Testis (tissue), 2 donors: ENCODE data around the gene ARF4.

Experiments used
- POLR2A ChIP-seq: fragments of 450-650 bp; IDR thresholded peaks from one replicate; pipeline ENCODE4 v1.6.1; 2017; ENCODE audit warnings: antibody characterized with exemption, mild to moderate bottlenecking, moderate library complexity
- TF ChIP-seq, protein P1 (sequence below), 3 experiments: fragments of 450-650 bp in 2 of 3; fragments of 200-600 bp in 1 of 3; sonication (generic) in 1 of 3; IDR thresholded peaks; one replicate each; pipeline ENCODE4 v1.5.1; 2016 to 2019; ENCODE audit warnings: antibody characterized with exemption in 3 of 3, mild to moderate bottlenecking in 2 of 3, moderate library complexity in 1 of 3

DNA sequence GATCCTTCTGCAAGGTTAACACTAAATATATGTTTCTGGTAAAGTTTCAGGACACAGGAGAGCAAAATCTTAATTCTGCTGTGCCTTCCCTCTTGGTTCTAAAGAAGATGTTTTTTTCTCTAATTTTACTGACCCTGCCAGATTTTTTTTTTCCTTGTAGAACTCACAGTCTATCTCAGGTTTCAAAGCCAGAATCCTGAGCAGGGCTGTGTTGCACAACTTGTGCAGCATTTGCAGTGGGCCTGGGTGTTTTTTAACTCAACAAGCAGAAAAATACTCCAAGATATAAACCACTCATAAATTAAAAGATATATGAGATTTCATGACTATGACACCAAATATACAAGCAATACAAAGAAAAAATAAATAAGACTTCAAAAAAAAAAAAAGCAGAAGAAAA lies 40.2 kb upstream of the ARF4 start:
- TF ChIP-seq, protein P1, sequence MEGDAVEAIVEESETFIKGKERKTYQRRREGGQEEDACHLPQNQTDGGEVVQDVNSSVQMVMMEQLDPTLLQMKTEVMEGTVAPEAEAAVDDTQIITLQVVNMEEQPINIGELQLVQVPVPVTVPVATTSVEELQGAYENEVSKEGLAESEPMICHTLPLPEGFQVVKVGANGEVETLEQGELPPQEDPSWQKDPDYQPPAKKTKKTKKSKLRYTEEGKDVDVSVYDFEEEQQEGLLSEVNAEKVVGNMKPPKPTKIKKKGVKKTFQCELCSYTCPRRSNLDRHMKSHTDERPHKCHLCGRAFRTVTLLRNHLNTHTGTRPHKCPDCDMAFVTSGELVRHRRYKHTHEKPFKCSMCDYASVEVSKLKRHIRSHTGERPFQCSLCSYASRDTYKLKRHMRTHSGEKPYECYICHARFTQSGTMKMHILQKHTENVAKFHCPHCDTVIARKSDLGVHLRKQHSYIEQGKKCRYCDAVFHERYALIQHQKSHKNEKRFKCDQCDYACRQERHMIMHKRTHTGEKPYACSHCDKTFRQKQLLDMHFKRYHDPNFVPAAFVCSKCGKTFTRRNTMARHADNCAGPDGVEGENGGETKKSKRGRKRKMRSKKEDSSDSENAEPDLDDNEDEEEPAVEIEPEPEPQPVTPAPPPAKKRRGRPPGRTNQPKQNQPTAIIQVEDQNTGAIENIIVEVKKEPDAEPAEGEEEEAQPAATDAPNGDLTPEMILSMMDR (IDR thresholded peaks at IDR 0.05), result no peak
- no peak for TF ChIP-seq POLR2A
